Measurements from ENCODE around the gene HOXC9. TPM values are rescaled to one million over a fixed set of nuclear protein-coding genes. Genes with fewer than 3 reads are reported as not detected.

The HOXC9 gene
- total RNA-seq, 1 donor from 2014 or later = not detected

- TF ChIP-seq CTCF (IDR thresholded peaks at IDR 0.05; ENCODE audit: borderline replicate concordance) = no peak
- Histone ChIP-seq H3K4me1 (peaks cover 19% of the 10 kb centered on the region), H3K4me3 (no peak overlapping the region)
Observed at GRCh38 chr12:54005531-54005852, 5.5 kb downstream of the HOXC9 start.

GRCh38 chr12:54005853-54006558, 6.0 kb downstream of the HOXC9 start:
- DNase-seq = peak; percentile 87
- H3K4me1 ChIP-seq = peaks cover 15% of the 10 kb centered on the region
- H3K36me3 ChIP-seq = no peaks in the 10 kb centered on the region
- H3K27me3 ChIP-seq (ENCODE audit: low read depth) = peaks cover 98% of the 10 kb centered on the region
- peak; percentile 92 for TF ChIP-seq CTCF (IDR thresholded peaks at IDR 0.05; ENCODE audit: borderline replicate concordance)
- H3K9me3 ChIP-seq (replicated peaks) = no peaks in the 10 kb centered on the region
- no peak overlapping the region for H3K27ac ChIP-seq (replicated peaks)
- peak overlapping the region; percentile 52 for H3K4me3 ChIP-seq
- intact Hi-C loops (cut with micrococcal nuclease) = loop anchor here (5.0 kb wide), 1 partner anchor 186 kb away; no protein-coding TSS in a partner anchor

More at GRCh38 chr12:54005531-54005852, 5.5 kb downstream of the HOXC9 start:
- Histone ChIP-seq H3K27ac (replicated peaks) (no peak overlapping the region), H3K9me3 (replicated peaks) (no peaks in the 10 kb centered on the region), H3K36me3 (no peaks in the 10 kb centered on the region), H3K27me3 (ENCODE audit: low read depth) (peaks cover 98% of the 10 kb centered on the region)
- intact Hi-C loops (cut with micrococcal nuclease) = loop anchor here (5.0 kb wide), 1 partner anchor 187 kb away; no protein-coding TSS in a partner anchor
- no peak for DNase-seq

GRCh38 chr12:54006559-54007220, 6.7 kb downstream of the HOXC9 start:
- H3K27ac ChIP-seq (replicated peaks) = no peak overlapping the region
- peaks cover 15% of the 10 kb centered on the region for H3K4me1 ChIP-seq
- no peaks in the 10 kb centered on the region for H3K36me3 ChIP-seq
- TF ChIP-seq CTCF (IDR thresholded peaks at IDR 0.05; ENCODE audit: borderline replicate concordance) = no peak
- peaks cover 98% of the 10 kb centered on the region for H3K27me3 ChIP-seq (ENCODE audit: low read depth)
- DNase-seq = no peak
- intact Hi-C loops (cut with micrococcal nuclease) = loop anchor here (5.0 kb wide), 1 partner anchor 186 kb away; no protein-coding TSS in a partner anchor
- no peaks in the 10 kb centered on the region for H3K9me3 ChIP-seq (replicated peaks)
- peak overlapping the region; percentile 52 for H3K4me3 ChIP-seq

GRCh38 chr12:54007538-54008259, 7.7 kb downstream of the HOXC9 start:
- TF ChIP-seq CTCF (IDR thresholded peaks at IDR 0.05; ENCODE audit: borderline replicate concordance) = no peak
- Histone ChIP-seq H3K4me1 (peaks cover 15% of the 10 kb centered on the region), H3K9me3 (replicated peaks) (no peaks in the 10 kb centered on the region), H3K27me3 (ENCODE audit: low read depth) (peaks cover 98% of the 10 kb centered on the region), H3K27ac (replicated peaks) (no peak overlapping the region), H3K36me3 (no peaks in the 10 kb centered on the region), H3K4me3 (no peak overlapping the region)
- DNase-seq = no peak
- intact Hi-C loops (cut with micrococcal nuclease) = loop anchor here (5.0 kb wide), 1 partner anchor 185 kb away; no protein-coding TSS in a partner anchor

- Histone ChIP-seq H3K9me3 (replicated peaks) (no peaks in the 10 kb centered on the region), H3K4me1 (peaks cover 15% of the 10 kb centered on the region), H3K36me3 (no peaks in the 10 kb centered on the region), H3K27me3 (ENCODE audit: low read depth) (peaks cover 98% of the 10 kb centered on the region), H3K4me3 (no peak overlapping the region), H3K27ac (replicated peaks) (no peak overlapping the region)
- intact Hi-C loops (cut with micrococcal nuclease) = loop anchor here (5.0 kb wide), 1 partner anchor 184 kb away; no protein-coding TSS in a partner anchor
- no peak for TF ChIP-seq CTCF (IDR thresholded peaks at IDR 0.05; ENCODE audit: borderline replicate concordance)
- no peak for DNase-seq
Observed at GRCh38 chr12:54008260-54008552, 8.2 kb downstream of the HOXC9 start.
